SHP77 (cell line): ENCODE data around the gene STAMBPL1.

Experiments
- DNase-seq, 2 experiments: peaks; one replicate each; lab custom pipeline; 2025; lab: John Stamatoyannopoulos, UW

STAMBPL1 gene

GRCh38 chr10:88952647-88953111 is 72.6 kb downstream of the STAMBPL1 start, which contains the start of gene ACTA2:
ACTA2 (minus strand) TSS chr10:88952773; CDS start chr10:88948930, 3,843 bp downstream.
- DNase-seq: no peak

- DNase-seq: no peak
Observed at GRCh38 chr10:88953662-88954061, 73.6 kb downstream of the STAMBPL1 start.

GRCh38 chr10:88954458-88955083 is 74.5 kb downstream of the STAMBPL1 start:
- DNase-seq: no peak

GRCh38 chr10:88957381-88957780 is 77.3 kb downstream of the STAMBPL1 start:
- DNase-seq: no peak

- no peak for DNase-seq
Observed at GRCh38 chr10:88958721-88959120, 78.7 kb downstream of the STAMBPL1 start.

GRCh38 chr10:88960802-88961201 is 80.8 kb downstream of the STAMBPL1 start:
- DNase-seq: no peak

- no peak for DNase-seq
Observed at GRCh38 chr10:88961266-88961665, 81.2 kb downstream of the STAMBPL1 start.

GRCh38 chr10:88962336-88962735 is 82.3 kb downstream of the STAMBPL1 start:
- DNase-seq: no peak

- DNase-seq: no peak
Observed at GRCh38 chr10:88963318-88963717, 83.3 kb downstream of the STAMBPL1 start.

- no peak for DNase-seq
Observed at GRCh38 chr10:88964360-88964759, 84.3 kb downstream of the STAMBPL1 start.

- DNase-seq: no peak
Observed at GRCh38 chr10:88964869-88965415, 84.9 kb downstream of the STAMBPL1 start.

GRCh38 chr10:88966797-88967196 is 86.8 kb downstream of the STAMBPL1 start:
- no peak for DNase-seq

- DNase-seq: no peak
Observed at GRCh38 chr10:88968391-88968790, 88.3 kb downstream of the STAMBPL1 start.

- no peak for DNase-seq
Observed at GRCh38 chr10:88971221-88972061, 91.4 kb downstream of the STAMBPL1 start.
